GM19023 (cell line): ENCODE results near the gene SORCS3.
A peak's percentile ranks its signal among the peaks of the same experiment; 100 is the strongest.

Experiments used
- ATAC-seq: cut with Tn5 transposase; IDR thresholded peaks from one replicate; pipeline ENCODE4 v1.9.1; 2021; ENCODE audit warnings: mild to moderate bottlenecking, moderate library complexity; ENCODE audit not compliant: unreplicated experiment

SORCS3 gene

GRCh38 chr10:104774234-104774633 lies 133.1 kb downstream of the SORCS3 start:
- ATAC-seq: no peak

- no peak for ATAC-seq
Observed at GRCh38 chr10:104777086-104777799, 136.2 kb downstream of the SORCS3 start.

DNA sequence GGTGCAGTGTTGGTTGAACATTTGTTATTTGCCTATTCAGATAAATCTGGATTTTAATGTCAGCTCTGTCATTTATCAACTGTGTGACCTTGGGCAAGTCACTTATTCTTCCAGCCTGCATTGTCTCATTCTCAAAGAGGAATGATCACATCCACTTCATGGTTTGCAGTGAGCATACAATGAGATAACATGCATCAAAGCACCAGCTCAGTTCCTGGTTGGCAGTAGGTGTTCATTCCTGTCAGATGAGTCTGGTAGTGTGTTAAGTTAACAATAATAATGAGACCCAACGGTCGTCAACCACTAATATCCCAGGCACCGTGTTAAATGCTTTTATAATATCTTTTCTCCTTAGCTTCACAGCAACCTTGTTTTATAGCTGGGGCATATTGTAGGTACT lies 137.3 kb downstream of the SORCS3 start:
- no peak for ATAC-seq

GRCh38 chr10:104779701-104780100 lies 138.6 kb downstream of the SORCS3 start:
- ATAC-seq: no peak

GRCh38 chr10:104780165-104780564 lies 139.1 kb downstream of the SORCS3 start:
- ATAC-seq: no peak

- no peak for ATAC-seq
Observed at GRCh38 chr10:104780946-104781595, 140.0 kb downstream of the SORCS3 start.

GRCh38 chr10:104784452-104784851 lies 143.4 kb downstream of the SORCS3 start:
- no peak for ATAC-seq

- no peak for ATAC-seq
Observed at GRCh38 chr10:104791471-104791870, 150.4 kb downstream of the SORCS3 start.

DNA sequence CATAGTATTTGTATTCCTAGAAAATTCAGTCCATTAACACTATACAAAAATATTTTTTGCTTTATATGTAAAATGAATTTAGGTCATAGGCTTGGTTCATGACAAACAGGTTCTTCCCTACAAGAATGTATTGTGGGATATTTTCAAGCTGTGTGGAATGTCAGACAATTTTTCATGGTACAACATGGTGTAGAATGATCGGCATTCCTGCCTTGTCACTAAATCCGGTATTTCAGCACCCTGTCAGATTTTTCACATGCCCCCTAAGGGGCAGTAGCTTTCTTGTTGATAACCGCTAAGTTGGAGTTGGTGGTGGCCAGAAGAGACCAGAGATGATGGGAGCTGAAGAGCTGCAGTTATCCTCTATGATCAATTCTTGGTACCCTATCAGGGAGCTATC lies 154.3 kb downstream of the SORCS3 start:
- no peak for ATAC-seq

DNA sequence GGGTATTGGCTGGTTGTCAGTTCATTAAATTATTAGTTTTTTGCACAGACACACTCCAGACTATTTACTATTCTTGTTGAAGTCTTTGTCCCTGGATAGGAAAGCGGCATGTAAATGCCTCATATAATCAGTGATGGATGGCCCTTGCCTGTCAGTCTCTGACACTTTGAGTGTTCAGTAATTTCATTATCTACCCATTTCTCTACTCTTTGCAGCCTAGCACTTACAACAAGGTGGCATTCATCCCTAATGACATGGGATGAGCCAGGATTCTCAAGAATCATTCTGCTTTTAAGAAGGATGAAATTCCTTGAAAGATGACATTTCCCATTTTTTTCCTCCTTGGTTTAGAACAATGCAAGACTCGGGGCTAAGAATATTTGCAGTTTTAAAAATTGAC lies 155.7 kb downstream of the SORCS3 start:
- no peak for ATAC-seq

DNA sequence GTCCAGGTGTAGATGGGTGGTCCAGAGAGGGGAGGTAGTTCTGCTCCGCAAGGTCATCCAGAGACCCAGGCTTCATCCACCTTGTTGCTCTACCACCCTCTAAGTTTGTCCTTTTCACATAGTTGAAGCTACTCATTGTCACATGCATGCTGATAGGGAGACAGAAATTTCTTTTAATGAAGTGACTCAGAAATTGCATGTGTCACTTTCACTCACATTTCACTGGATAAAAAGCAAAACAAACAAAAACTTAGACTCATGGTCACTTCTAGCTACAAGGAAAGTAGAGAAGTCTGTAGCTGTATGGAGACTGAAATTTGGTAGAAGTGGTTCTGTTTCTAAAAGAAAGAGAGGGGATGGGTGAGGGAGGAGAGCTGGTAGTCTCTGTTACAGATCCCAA lies 161.9 kb downstream of the SORCS3 start:
- ATAC-seq: no peak

GRCh38 chr10:104804880-104805279 lies 163.8 kb downstream of the SORCS3 start:
- ATAC-seq: no peak

- ATAC-seq: no peak
Observed at GRCh38 chr10:104806801-104807200, 165.7 kb downstream of the SORCS3 start.

DNA sequence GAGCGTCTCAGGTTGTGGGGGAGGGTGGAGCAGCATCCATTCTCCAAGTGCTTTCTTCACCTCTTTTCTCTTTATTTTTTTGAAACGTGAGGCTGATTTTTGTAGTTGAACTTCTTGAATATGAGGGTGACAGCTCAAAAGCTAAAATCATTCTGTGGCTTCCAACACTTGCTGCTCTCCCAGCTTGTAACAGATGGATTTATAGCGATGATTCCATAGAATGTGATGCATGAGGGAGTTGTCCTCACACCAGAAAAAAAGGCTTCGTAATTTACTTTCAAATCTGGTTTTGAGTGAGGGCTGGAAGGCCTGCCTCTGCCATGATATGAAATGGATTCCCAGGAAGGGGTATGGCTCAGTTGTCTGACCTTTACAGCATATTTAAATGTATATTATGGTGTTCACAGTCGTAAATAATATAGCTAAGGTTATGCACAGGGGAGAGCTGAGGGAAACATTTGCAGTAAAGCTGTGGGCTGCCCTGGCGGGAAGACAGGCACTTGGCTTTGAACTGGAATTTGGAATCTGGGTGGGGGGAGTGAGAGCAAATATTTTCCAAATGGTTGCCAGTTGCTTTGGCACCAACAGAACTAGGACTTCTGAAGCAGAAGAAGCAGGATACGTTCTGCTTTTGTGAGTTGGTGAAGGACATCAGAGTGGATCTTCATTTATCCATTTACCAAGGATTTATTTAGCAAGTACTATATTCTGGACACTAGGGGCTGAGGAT lies 166.7 kb downstream of the SORCS3 start:
- no peak for ATAC-seq

DNA sequence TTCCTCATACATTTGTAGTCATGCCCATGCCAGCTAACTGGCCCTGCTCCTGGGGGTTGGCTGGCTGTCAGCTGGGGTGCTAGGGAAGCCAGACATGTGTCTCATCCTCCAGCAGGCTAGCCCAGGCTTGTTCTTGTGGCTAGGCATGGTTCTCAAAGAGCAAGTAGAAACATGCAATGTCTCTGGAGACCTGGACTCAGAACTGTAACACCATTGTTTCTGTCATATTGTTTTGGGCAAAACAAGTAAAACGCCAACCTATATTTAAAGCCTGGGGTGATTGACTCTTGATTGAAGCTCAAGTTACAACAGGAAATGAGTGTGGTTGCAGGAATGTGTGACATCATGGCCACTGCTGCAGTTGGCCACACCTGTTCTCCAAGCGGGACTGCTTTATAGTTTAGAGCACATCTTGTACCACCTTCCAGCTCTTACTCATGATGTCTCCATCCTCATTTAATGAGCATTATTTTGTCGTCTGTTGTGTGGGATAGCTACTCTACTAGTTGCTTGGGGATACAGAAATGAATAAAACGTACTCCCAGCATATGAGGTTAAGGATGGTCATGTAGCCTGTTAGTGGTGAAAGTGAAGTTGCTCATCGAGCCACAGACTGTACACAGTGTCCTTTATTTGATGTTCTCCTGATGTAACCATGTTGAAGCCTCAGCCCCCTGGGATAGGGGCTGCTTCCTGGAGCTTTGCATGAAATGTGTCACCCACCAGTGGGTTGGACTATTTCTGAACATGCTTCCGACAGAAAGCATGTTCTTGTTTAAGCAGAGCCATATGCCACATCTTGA lies 168.4 kb downstream of the SORCS3 start:
- ATAC-seq: peak; percentile 64

DNA sequence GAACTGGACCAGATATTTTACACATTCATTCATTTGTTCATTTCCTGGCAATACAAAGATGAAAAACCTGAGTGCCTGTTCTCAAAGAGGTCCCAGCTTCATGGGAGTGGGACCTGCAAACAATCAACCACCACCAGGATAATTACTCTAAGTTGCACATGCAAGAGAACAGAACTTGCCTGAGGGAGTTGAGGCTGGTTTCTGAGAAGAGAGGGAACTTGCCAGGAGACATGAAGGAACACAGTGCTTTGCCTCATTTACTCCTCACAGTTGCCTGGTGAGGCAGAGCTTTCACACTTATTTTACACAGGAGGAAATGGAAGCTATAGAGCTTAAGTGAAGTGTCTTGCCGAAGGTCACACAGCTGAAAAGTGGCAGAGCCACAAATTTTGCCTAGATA lies 170.1 kb downstream of the SORCS3 start:
- ATAC-seq: no peak

GRCh38 chr10:104816501-104816900 lies 175.4 kb downstream of the SORCS3 start:
- no peak for ATAC-seq

DNA sequence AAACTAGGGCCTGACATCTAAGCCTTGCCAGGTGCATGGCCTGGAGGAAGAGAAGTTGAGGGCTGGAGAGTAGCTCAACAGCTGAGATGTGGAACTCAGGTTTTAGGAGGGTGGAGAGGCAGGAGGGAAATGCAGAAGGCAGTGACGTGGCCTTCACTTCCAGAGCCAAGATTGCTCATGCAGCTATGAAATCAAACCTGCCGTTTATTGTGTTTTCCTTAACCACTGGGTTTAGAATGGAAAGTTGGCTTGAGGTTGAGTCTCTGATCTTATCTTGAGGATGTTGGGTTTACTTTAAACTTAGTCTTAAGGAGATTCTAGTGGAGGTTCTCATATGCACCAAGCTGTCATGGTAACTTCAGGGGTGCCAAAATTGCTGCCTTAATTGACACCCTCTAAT lies 178.6 kb downstream of the SORCS3 start:
- no peak for ATAC-seq

GRCh38 chr10:104822088-104822487 lies 181.0 kb downstream of the SORCS3 start:
- ATAC-seq: no peak

DNA sequence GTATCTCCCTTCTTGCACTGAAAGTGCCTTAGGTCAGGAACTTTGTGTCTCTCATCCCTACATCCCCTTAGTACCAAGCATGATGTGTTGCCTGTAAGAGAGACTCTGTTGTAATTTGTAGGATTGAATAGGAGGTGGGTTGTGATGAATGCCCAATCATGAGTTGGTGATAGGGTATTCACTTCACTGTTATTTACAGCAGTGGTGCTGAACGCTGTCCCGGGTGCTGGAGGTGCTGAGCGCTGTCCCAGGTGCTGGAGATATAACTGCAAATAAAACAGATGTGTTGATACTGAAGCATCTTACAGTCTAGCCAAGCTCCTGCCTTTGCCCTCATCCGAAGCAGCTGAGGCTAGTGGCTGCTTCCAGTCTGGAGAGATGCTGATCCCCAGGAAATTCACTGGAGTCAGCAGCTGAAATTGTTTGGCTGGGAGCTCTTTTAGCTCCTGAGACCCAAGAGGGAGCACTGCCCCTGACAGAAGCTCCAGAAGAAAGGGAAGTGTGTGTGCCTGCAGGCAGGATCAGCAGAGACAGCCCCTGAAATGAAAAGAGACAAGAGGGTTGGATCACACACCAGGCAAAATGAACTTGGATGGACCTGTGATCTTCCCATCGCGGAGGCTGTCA lies 183.4 kb downstream of the SORCS3 start:
- ATAC-seq: no peak

- ATAC-seq: no peak
Observed at GRCh38 chr10:104831272-104831671, 190.2 kb downstream of the SORCS3 start.
